Endometrium (tissue), 2 donors: Measurements from ENCODE around the gene USP7.
"Not testable (repeated sequence)": the region's sequence is repeated elsewhere in the genome, so short reads cannot be mapped to it uniquely, and the experiment has no call there.

ENCODE experiments used
- FAIRE-seq: peaks from 2 replicates; lab custom pipeline; 2012; peaks lifted over from hg19 to GRCh38; lab: Jason Lieb, UNC
- donor health status: control.
- donor health status: control.

The USP7 gene

GRCh38 chr16:8923199-8923598 is 40.5 kb downstream of the USP7 start:
- no peak for FAIRE-seq

- FAIRE-seq, result no peak
Observed at GRCh38 chr16:8921347-8921984, 42.2 kb downstream of the USP7 start.

GRCh38 chr16:8920645-8921346 is 42.9 kb downstream of the USP7 start:
- FAIRE-seq, result no peak

- FAIRE-seq, result no peak
Observed at GRCh38 chr16:8919934-8920462, 43.7 kb downstream of the USP7 start.

GRCh38 chr16:8919089-8919933 is 44.4 kb downstream of the USP7 start:
- FAIRE-seq, result no peak

- not testable (repeated sequence) for FAIRE-seq
Observed at GRCh38 chr16:8917336-8917735, 46.4 kb downstream of the USP7 start.

- no peak for FAIRE-seq
Observed at GRCh38 chr16:8916541-8917225, 47.0 kb downstream of the USP7 start.

GRCh38 chr16:8915722-8916301 is 47.9 kb downstream of the USP7 start:
- no peak for FAIRE-seq

GRCh38 chr16:8914098-8914497 is 49.6 kb downstream of the USP7 start:
- no peak for FAIRE-seq

GRCh38 chr16:8912793-8913192 is 50.9 kb downstream of the USP7 start:
- no peak for FAIRE-seq

- FAIRE-seq, result no peak
Observed at GRCh38 chr16:8910811-8911210, 52.9 kb downstream of the USP7 start.

GRCh38 chr16:8908810-8909468 is 54.8 kb downstream of the USP7 start:
- FAIRE-seq, result no peak

- no peak for FAIRE-seq
Observed at GRCh38 chr16:8907096-8907495, 56.6 kb downstream of the USP7 start.

GRCh38 chr16:8905795-8906591 is 57.7 kb downstream of the USP7 start:
- no peak for FAIRE-seq

- no peak for FAIRE-seq
Observed at GRCh38 chr16:8905168-8905762, 58.4 kb downstream of the USP7 start.

- no peak for FAIRE-seq
Observed at GRCh38 chr16:8904018-8904430, 59.7 kb downstream of the USP7 start.

GRCh38 chr16:8903004-8903403 is 60.7 kb downstream of the USP7 start:
- no peak for FAIRE-seq

- FAIRE-seq, result no peak
Observed at GRCh38 chr16:8901320-8901861, 62.3 kb downstream of the USP7 start.

- no peak for FAIRE-seq
Observed at GRCh38 chr16:8900343-8900742, 63.4 kb downstream of the USP7 start.
